ENCODE results near the gene DOK7. TPM values are rescaled to one million over a fixed set of nuclear protein-coding genes. Genes with fewer than 3 reads are reported as not detected.

Gene DOK7
- total RNA-seq, 1 experiment from 2014 or later = 9.6 TPM

DNA sequence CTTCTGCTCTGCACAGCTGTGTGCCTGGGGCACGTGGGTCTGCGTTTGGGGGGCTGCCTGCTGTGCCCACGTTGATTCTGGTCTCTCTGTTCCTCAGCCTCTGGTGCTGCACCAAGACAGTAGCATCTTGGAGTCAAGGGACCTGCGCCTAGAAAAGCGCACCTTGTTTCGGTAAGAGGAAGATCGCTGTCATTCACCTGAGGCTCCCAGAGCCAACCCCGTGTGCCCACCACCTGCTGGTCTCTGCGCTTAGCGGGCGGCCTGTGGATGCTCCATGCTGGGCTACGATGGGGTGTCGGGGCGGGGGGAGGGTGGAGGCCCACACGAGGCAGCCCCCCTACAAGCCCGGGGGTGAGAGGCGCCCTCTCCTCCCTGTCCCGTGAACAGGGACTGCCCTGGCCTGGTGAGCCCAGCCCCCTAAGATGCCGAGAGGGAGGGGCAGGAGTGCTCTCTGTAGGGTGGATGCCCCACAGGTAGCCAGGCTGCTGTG, 40.3 kb upstream of the DOK7 start:
- no peaks in the 10 kb centered on the region for H3K27me3 ChIP-seq
- no peaks in the 10 kb centered on the region for H3K4me1 ChIP-seq
- DNase-seq = no peak
- H3K27ac ChIP-seq = no peak overlapping the region
- no peaks in the 10 kb centered on the region for H3K9me3 ChIP-seq (replicated peaks)
- peaks cover 3% of the 10 kb centered on the region; the same call in 1 of the 2 replicates for H3K36me3 ChIP-seq
- H3K4me3 ChIP-seq = no peak overlapping the region

DNA sequence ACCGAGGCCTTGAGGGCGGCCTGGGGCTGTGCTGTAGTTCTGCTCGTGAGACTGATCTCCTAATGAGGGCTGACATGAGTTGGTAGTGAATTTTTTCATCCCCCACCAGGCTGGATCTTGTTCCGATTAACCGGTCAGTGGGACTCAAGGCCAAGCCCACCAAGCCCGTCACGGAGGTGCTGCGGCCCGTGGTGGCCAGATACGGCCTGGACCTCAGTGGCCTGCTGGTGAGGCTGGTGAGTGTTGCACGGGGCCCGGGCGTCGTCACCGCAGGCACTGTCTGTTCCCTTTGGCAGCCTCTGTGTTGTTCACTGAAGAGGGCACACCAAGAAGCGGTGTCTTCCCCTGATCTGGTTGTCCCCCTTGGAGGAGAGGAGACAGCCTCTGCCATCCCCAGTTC, 39.7 kb upstream of the DOK7 start:
- H3K27me3 ChIP-seq = no peaks in the 10 kb centered on the region
- no peak overlapping the region for H3K4me3 ChIP-seq
- peaks cover 2% of the 10 kb centered on the region; the same call in 1 of the 2 replicates for H3K36me3 ChIP-seq
- H3K27ac ChIP-seq = no peak overlapping the region
- no peaks in the 10 kb centered on the region for H3K9me3 ChIP-seq (replicated peaks)
- DNase-seq = no peak
- H3K4me1 ChIP-seq = peaks cover 3% of the 10 kb centered on the region; the same call in 1 of the 2 replicates

DNA sequence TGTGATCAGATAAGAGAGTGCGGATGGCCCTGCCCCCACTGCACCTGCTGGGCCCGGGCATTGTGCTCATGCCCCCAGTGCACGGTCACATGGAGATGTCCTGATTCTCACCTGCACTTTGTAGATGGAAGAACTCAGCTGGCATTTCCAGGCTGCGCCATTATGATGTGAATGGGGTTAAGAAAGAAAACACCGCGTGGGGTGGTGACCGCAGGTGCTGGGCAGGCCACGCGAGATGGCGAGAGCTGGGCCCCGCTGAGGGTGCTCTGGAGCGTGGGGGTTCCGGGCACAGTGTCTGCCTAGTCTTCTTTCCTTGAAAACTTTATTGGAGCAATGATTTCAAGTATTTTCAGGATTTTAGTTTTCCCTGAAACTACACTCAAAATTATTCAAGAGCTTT, 39.2 kb upstream of the DOK7 start:
- no peak overlapping the region for H3K27ac ChIP-seq

DNA sequence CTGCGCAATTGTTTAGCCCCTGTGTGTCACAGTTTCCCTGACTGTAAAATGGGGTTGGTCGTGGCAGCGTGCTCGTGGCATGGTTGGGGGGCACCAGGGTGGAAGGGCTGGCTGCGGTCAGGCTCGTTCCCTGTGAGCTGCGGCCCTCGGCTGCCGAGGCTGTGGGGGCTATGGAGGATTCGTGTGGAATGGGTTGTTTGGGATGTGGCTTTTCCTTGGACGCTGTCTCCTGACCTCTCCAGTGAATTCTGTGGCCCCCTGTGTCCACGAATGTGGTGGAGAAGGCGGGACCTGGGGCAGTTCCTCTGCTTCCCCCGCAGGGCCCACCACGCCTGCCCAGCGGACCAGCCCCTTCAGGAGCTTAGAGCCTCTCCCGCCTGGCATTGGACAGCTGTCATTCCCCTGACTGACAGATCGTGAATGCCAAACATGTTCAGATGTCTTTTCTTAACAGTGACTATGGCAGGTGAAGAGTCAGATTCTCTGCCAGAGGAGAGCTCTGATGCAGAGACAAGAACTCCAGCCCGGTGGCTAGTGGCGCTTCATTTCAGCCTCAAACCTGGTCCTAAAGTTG, 38.5 kb upstream of the DOK7 start:
- DNase-seq = no peak
- H3K9me3 ChIP-seq (replicated peaks) = no peaks in the 10 kb centered on the region
- H3K4me1 ChIP-seq = peaks cover 15% of the 10 kb centered on the region; the same call in 1 of the 2 replicates
- no peaks in the 10 kb centered on the region for H3K27me3 ChIP-seq
- H3K4me3 ChIP-seq = no peak overlapping the region
- H3K36me3 ChIP-seq = peaks cover 3% of the 10 kb centered on the region; the same call in 1 of the 2 replicates
- no peak overlapping the region for H3K27ac ChIP-seq

More for the DNA sequence above, 39.2 kb upstream of the DOK7 start:
- Histone ChIP-seq H3K27me3 (no peaks in the 10 kb centered on the region), H3K4me3 (no peak overlapping the region), H3K36me3 (peaks cover 3% of the 10 kb centered on the region; the same call in 1 of the 2 replicates), H3K9me3 (replicated peaks) (no peaks in the 10 kb centered on the region), H3K4me1 (peaks cover 8% of the 10 kb centered on the region; the same call in 1 of the 2 replicates)
- no peak for DNase-seq

DNA sequence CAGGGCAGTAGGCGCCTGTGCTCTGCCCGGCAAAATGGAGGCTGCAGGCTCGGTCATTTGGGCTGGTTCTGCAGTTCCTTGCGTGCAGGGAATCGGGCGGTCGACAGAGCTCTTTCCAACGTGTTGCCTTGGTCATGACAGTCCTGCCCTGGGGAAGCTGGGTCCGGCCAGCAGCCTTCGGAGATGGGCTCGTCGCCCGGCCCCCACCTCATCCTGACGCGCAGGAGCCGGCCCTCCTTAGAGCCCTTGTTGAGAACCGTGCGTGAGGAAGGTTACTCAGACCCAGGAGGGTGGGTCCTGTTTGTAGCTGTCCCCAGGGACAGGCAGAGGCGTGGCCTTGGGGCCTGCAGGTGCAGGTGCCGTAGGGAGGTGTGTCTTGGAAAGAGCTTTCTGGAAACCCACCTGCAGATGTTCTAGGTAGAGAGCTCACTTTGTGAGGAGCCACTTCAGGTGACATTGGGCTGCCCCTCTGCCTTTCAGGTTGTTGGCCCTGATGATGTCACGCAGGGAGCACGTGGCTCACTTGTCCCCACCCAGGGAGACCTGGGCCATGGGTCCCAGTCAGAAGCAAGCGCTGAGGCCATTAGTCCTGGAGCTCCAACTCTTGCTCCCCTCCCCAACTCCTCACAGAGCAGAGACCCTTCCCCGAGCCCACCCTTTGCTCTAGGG, 36.5 kb upstream of the DOK7 start:
- Histone ChIP-seq H3K27me3 (no peaks in the 10 kb centered on the region), H3K36me3 (peaks cover 3% of the 10 kb centered on the region; the same call in 1 of the 2 replicates), H3K4me1 (peaks cover 18% of the 10 kb centered on the region; the same call in 1 of the 2 replicates), H3K9me3 (replicated peaks) (no peaks in the 10 kb centered on the region), H3K27ac (no peak overlapping the region), H3K4me3 (no peak overlapping the region)
- no peak for DNase-seq

DNA sequence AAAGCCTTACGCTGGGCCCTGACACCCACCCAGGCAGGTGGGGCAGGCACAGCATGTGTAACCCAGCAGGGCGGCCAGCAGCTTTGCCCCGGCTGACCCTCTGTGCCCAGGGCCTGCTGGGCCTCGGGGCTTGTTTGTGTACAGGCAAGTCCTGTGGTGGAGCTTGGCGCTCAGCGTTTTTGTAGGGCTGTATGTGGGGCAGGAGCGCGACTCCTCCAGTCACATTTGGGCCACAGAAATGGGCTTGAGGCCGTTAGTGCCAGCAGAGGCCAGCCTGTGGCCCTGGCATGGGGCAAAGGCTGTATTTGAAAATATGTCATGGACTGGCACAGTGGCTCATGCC, 36.0 kb upstream of the DOK7 start:
- Histone ChIP-seq H3K9me3 (replicated peaks) (no peaks in the 10 kb centered on the region), H3K4me3 (no peak overlapping the region), H3K36me3 (peaks cover 3% of the 10 kb centered on the region; the same call in 1 of the 2 replicates), H3K4me1 (peaks cover 21% of the 10 kb centered on the region; the same call in 1 of the 2 replicates), H3K27ac (no peak overlapping the region), H3K27me3 (no peaks in the 10 kb centered on the region)
- no peak for DNase-seq

DNA sequence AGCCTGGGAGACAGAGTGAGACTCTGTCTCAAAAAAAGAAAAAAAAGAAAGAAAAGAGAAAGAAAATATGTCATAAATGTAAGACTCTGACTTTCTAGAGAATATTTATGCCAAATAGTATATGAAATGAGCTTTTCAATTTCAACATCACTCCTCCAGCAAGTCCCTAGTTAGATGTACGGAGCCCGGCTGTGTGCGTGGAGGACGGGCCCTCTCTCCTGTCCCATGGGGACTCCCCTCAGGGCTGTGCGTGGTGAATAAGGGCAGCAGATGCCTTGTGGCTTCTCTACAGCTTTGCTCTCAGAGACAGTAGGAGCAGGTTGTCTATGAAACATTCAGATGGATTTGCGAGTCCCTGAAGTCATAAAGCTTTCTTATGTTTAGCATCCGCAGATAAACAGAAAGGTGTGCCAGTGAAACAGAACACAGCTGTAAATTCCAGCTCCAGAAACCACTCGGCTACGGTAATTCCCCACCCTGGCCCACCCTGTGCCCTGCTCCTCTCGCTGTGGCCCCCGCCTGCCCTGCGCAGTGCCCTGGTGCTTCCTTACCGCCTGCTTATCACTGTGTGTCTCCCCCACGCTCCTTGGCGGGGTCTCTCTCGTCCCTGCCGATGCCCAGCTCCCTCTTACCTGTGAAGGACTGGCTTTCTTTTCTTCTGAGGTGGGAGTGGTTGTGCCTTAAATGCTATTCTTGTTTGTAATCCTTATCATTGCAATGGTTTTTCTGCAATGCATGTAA, 35.2 kb upstream of the DOK7 start:
- no peaks in the 10 kb centered on the region for H3K27me3 ChIP-seq
- peaks cover 26% of the 10 kb centered on the region; the same call in 1 of the 2 replicates for H3K4me1 ChIP-seq
- peaks cover 3% of the 10 kb centered on the region; the same call in 1 of the 2 replicates for H3K36me3 ChIP-seq
- H3K9me3 ChIP-seq (replicated peaks) = no peaks in the 10 kb centered on the region
- no peak overlapping the region for H3K27ac ChIP-seq
- DNase-seq = no peak
- no peak overlapping the region for H3K4me3 ChIP-seq

DNA sequence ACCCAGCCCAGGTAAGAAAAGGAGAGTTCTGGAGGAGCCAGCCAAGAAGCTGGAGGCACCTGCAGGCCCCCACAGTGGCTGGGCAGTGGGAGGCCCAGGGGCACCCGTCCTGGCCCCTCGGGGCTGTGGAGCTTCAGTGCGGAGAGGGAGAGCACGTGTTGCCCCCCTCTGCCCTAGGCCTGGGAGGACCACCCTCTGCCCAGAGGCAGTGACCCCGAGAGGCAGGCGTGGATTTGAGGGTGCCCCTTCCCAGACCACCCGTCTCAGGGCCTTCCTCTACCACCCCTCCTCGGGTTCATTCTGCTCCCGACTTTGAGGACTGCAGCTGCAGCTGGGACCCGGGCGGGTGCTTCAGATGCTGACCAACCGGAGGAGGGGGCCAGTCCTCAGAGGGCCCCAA, 33.5 kb upstream of the DOK7 start:
- Histone ChIP-seq H3K27ac (peak overlapping the region; percentile 44), H3K4me3 (no peak overlapping the region), H3K9me3 (replicated peaks) (no peaks in the 10 kb centered on the region), H3K27me3 (no peaks in the 10 kb centered on the region), H3K4me1 (peaks cover 29% of the 10 kb centered on the region; the same call in 1 of the 2 replicates), H3K36me3 (peaks cover 3% of the 10 kb centered on the region; the same call in 1 of the 2 replicates)
- no peak for DNase-seq

DNA sequence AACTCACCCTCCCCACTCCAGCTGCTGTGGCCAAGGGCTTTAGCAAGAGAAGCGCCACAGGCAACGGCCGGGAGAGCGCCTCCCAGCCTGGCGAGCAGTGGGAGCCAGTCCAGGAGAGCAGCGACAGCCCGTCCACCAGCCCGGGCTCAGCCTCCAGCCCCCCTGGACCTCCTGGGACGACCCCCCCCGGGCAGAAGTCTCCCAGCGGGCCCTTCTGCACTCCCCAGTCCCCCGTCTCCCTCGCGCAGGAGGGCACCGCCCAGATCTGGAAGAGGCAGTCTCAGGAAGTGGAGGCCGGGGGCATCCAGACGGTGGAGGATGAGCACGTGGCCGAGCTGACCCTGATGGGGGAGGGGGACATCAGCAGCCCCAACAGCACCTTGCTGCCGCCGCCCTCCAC, 32.6 kb upstream of the DOK7 start:
- DNase-seq = no peak
- H3K36me3 ChIP-seq = peaks cover 3% of the 10 kb centered on the region; the same call in 1 of the 2 replicates
- H3K4me3 ChIP-seq = no peak overlapping the region
- H3K27me3 ChIP-seq = no peaks in the 10 kb centered on the region
- H3K27ac ChIP-seq = no peak overlapping the region
- no peaks in the 10 kb centered on the region for H3K9me3 ChIP-seq (replicated peaks)
- H3K4me1 ChIP-seq = peaks cover 29% of the 10 kb centered on the region; the same call in 1 of the 2 replicates

DNA sequence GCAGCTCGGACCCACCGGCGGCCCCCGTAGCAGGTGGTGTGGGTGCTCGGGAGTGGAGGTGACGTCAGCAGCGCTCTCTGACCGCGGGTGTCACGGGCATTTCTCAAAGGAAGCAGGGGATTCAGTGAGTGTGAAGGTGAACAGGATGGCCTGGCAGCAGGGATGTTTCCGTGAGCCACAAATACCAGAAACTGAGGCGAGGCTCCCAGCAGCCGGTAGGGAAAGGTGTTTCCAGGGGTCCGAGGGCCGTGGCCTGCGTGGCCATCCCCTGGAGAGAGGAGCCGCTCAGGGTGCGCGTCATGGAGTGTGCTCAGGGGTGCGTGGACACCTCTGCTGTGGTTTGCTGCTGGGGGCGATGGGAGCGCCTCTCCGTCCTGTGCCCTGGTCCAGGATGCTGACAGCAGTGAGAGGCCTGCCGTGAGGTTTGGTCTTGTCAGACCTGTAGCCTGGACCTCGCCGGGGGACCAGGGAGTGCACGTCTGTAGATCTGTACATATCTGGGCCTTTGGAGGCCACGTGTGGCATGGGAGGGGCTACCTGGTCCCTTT, 31.6 kb upstream of the DOK7 start:
- no peak overlapping the region for H3K4me3 ChIP-seq
- DNase-seq = no peak
- no peaks in the 10 kb centered on the region for H3K27me3 ChIP-seq
- H3K9me3 ChIP-seq (replicated peaks) = no peaks in the 10 kb centered on the region
- H3K36me3 ChIP-seq = peaks cover 3% of the 10 kb centered on the region; the same call in 1 of the 2 replicates
- no peak overlapping the region for H3K27ac ChIP-seq
- peaks cover 31% of the 10 kb centered on the region; the same call in 1 of the 2 replicates for H3K4me1 ChIP-seq

DNA sequence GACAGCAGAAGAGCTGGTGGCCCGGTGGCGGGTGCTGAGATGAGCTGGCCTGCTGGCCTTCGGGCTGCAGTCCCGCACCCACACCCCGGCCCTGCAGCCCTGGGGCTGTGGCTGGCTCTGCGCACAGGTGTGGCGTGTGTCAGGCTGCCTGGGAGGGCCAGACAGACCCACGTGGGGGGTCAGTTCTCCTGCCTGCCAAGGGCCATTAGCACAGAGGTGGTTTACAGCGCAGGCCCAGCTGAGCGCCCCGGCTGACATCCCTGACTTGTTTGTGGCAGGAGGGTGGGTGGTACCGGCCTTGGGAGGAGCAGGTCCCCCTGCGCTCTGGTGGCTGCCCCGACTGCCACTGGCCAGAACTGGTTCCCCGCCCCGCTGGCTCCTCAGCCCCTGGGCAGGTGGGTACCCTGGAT, 30.7 kb upstream of the DOK7 start:
- peak; percentile 53 to 57 for DNase-seq
- Histone ChIP-seq H3K36me3 (peaks cover 3% of the 10 kb centered on the region; the same call in 1 of the 2 replicates), H3K9me3 (replicated peaks) (no peaks in the 10 kb centered on the region), H3K27ac (no peak overlapping the region), H3K4me1 (peaks cover 39% of the 10 kb centered on the region; the same call in 1 of the 2 replicates), H3K4me3 (no peak overlapping the region), H3K27me3 (no peaks in the 10 kb centered on the region)

DNA sequence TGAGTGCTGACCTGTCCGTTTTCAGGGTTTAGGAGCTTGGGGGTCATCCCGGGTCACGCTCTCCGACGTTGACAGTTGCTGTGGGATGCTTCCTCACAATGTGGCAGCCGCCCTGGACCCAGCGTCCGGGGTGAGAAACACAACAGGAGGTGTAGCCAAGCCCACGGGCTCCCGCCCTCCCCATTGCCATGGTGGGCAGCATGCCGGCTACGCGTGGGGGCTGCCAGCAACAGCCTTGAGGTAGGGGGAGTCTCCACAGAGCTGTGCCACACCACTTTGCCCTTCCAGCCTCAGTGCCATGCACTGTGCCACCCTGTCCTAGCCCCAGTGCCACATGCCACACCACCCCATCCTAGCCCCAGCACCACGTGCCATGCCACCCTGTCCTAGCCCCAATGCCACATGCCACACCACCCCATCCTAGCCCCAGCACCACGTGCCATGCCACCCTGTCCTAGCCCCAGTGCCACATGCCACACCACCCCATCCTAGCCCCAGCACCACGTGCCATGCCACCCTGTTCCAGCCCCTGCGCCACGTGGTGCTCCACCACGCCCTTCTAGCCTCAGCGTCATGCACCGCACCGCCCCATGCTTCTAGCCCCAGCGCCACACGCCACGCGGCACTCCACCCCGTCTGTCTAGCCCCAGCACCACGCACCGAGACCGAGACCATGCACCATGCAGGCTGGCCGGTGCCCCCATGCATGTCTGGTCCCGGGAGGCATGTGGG, 29.8 kb upstream of the DOK7 start:
- H3K4me1 ChIP-seq = peaks cover 40% of the 10 kb centered on the region; the same call in 1 of the 2 replicates

DNA sequence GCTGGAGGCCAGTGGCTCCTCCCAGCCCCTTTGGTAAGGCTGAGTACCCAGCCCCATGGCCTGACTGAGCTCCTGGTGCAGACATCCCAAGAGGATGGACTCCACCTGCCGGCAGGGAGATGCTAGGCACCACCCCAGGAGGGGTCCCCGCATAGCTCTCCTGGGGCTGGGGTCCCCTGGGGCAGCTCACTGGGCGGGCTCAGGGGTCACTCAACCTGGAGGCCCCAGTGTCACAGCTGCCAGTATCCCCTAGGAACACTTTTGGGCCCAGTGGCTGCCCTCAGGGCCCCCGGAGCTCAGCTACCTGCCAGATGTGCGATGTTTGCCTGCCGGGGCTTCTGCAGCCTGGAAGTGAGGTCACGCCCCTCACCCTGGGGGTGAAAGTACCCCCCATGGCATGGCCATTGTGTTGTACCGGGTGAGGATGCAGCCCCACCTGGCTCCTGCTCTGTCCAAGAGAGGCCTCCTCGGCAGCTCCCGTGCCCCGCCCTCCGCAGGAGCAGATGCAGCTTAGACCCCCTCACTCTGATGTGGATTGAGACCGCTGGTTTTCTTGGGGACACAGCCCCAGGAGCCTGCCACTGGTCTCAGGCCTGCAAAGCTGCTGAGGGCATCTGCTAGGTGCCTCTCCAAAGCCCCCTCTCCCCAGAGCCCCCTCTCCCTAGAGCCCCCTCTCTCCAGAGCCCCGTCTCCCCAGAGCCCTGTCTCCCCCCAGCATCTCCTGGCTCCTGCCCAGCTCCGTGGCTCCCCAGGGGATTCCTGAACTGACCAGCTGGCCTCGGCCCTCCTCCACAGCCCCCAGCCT, 28.0 kb upstream of the DOK7 start:
- DNase-seq = no peak
- Histone ChIP-seq H3K4me3 (no peak overlapping the region), H3K4me1 (peaks cover 32% of the 10 kb centered on the region), H3K9me3 (replicated peaks) (no peaks in the 10 kb centered on the region), H3K27ac (no peak overlapping the region), H3K27me3 (no peaks in the 10 kb centered on the region), H3K36me3 (no peaks in the 10 kb centered on the region)

More for the DNA sequence above, 29.8 kb upstream of the DOK7 start:
- peaks cover 2% of the 10 kb centered on the region; the same call in 1 of the 2 replicates for H3K36me3 ChIP-seq
- no peak for DNase-seq
- H3K4me3 ChIP-seq = no peak overlapping the region
- H3K9me3 ChIP-seq (replicated peaks) = no peaks in the 10 kb centered on the region
- H3K27me3 ChIP-seq = no peaks in the 10 kb centered on the region
- H3K27ac ChIP-seq = no peak overlapping the region

Measured in SJCRH30 (cell line).